Liver (tissue), 9 donors: ENCODE data around the gene ZNF532. TPM values are rescaled to one million over a fixed set of nuclear protein-coding genes. Genes with fewer than 3 reads are reported as not detected.

Experiments used
- DNase-seq: peaks from one replicate; pipeline ENCODE4 v3.0.0-alpha.2; 2017; ENCODE audit warnings: low spot score
- H3K27ac ChIP-seq, 2 donors: one replicate each; pipeline ENCODE4 v1.7.0; 2013; ENCODE audit warnings: inconsistent platforms in 2 of 2, low read length in 2 of 2, control low read depth in 1 of 2, low read depth in 1 of 2, mild to moderate bottlenecking in 1 of 2
- H3K27me3 ChIP-seq, 4 donors: one replicate each; pipeline versions ENCODE4 v1.6.1 to v1.7.0; 2013; ENCODE audit warnings: low read length in 3 of 4, inconsistent platforms in 1 of 4, mild to moderate bottlenecking in 1 of 4, moderate library complexity in 1 of 4; ENCODE audit not compliant: control insufficient read depth in 4 of 4, insufficient read depth in 4 of 4
- H3K36me3 ChIP-seq, 4 donors: one replicate each; pipeline versions ENCODE4 v1.6.1 to v1.7.0; 2013; ENCODE audit warnings: low read length in 3 of 4, mild to moderate bottlenecking in 3 of 4, low read depth in 1 of 4, moderate library complexity in 1 of 4; ENCODE audit not compliant: control insufficient read depth in 4 of 4, insufficient read depth in 3 of 4
- H3K4me1 ChIP-seq, 4 donors: one replicate each; pipeline versions ENCODE4 v1.6.1 to v1.7.0; 2013; ENCODE audit warnings: low read length in 3 of 4, mild to moderate bottlenecking in 3 of 4, moderate library complexity in 1 of 4; ENCODE audit not compliant: control insufficient read depth in 4 of 4, insufficient read depth in 4 of 4
- H3K4me3 ChIP-seq, 3 donors: one replicate each; pipeline versions ENCODE4 v1.6.1 to v1.7.0; 2013; ENCODE audit warnings: low read length in 3 of 3, control low read depth in 1 of 3, low read depth in 1 of 3, mild to moderate bottlenecking in 1 of 3
- H3K9ac ChIP-seq, 2 donors: one replicate each; pipeline ENCODE4 v1.7.0; 2013; ENCODE audit warnings: low read length in 2 of 2, mild to moderate bottlenecking in 2 of 2, moderate library complexity in 2 of 2, control low read depth in 1 of 2, low read depth in 1 of 2
- H3K9me3 ChIP-seq, 4 donors: one replicate each; pipeline versions ENCODE4 v1.6.1 to v1.7.0; 2013; ENCODE audit warnings: low read length in 3 of 4; ENCODE audit not compliant: control insufficient read depth in 4 of 4
- EGR1 ChIP-seq, 2 donors: IDR thresholded peaks; 2 replicates each; pipeline ENCODE4 v1.6.1; 2016 to 2018; ENCODE audit warnings: antibody characterized with exemption in 2 of 2, low read depth in 2 of 2
- FOXA1 ChIP-seq: IDR thresholded peaks from 2 replicates; pipeline ENCODE4 v1.6.1; 2016; ENCODE audit warnings: antibody characterized with exemption
- FOXA2 ChIP-seq: IDR thresholded peaks from 2 replicates; pipeline ENCODE4 v1.6.1; 2016; ENCODE audit warnings: antibody characterized with exemption
- GABPA ChIP-seq, 2 donors: IDR thresholded peaks in 1 of 2; conservative IDR thresholded peaks in 1 of 2; 2 replicates each; pipeline ENCODE4 v1.6.1; 2016; ENCODE audit warnings: antibody characterized with exemption in 2 of 2, mild to moderate bottlenecking in 1 of 2, moderate library complexity in 1 of 2
- HNF4A ChIP-seq, 2 donors: conservative IDR thresholded peaks; 2 replicates each; pipeline ENCODE4 v1.6.1; 2016; ENCODE audit warnings: antibody characterized with exemption in 2 of 2, mild to moderate bottlenecking in 2 of 2
- HNF4G ChIP-seq: IDR thresholded peaks from 2 replicates; pipeline ENCODE4 v1.6.1; 2016; ENCODE audit warnings: antibody characterized with exemption
- JUND ChIP-seq, 2 donors: IDR thresholded peaks; 2 replicates each; pipeline ENCODE4 v1.6.1; 2016; ENCODE audit warnings: antibody characterized with exemption in 2 of 2
- NR2F2 ChIP-seq: IDR thresholded peaks from 2 replicates; pipeline ENCODE4 v1.6.1; 2016; ENCODE audit warnings: antibody characterized with exemption
- RAD21 ChIP-seq, 2 donors: IDR thresholded peaks; 2 replicates each; pipeline ENCODE4 v1.6.1; 2016; ENCODE audit warnings: antibody characterized with exemption in 2 of 2, mild to moderate bottlenecking in 2 of 2
- RXRA ChIP-seq, 2 donors: IDR thresholded peaks; 2 replicates each; pipeline ENCODE4 v1.6.1; 2017 to 2018; ENCODE audit warnings: antibody characterized with exemption in 2 of 2, mild to moderate bottlenecking in 1 of 2
- SP1 ChIP-seq: IDR thresholded peaks from 2 replicates; pipeline ENCODE4 v1.6.1; 2018; ENCODE audit warnings: antibody characterized with exemption, mild to moderate bottlenecking
- TAF1 ChIP-seq: conservative IDR thresholded peaks from 2 replicates; pipeline ENCODE4 v1.6.1; 2016; ENCODE audit warnings: antibody characterized with exemption, mild to moderate bottlenecking
- YY1 ChIP-seq: IDR thresholded peaks from 2 replicates; pipeline ENCODE4 v1.6.1; 2016; ENCODE audit warnings: antibody characterized with exemption, mild to moderate bottlenecking
- WGBS: extraction: QIAGEN DNeasy Blood & Tissue Kit; methylation state at CpG from one replicate; pipeline ENCODE4 v1.1.7; 2013; 5-methylcytosine and 5-hydroxymethylcytosine counted together
- polyA plus RNA-seq, 2 donors: library from polyadenylated mRNA; stranded (reverse) in 1 of 2; unstranded in 1 of 2; fragments of 200-250 nt in 1 of 2; fragments of >200 nt in 1 of 2; fragmentation: Nextera tagmentation in 1 of 2; extraction: Ambion mirVana in 1 of 2; gene quantifications; one replicate each; pipeline versions ENCODE4 v1.2.1 to v1.2.3, GENCODE V29; 2013 to 2015
- total RNA-seq, 2 donors: library from RNA; depleted of rRNA; stranded (reverse); fragments of >200 nt; gene quantifications; one replicate each; pipeline ENCODE4 v1.2.3, GENCODE V29; 2014
- TF ChIP-seq, protein P1 (sequence below): fragments of 150-350 bp; IDR thresholded peaks from 2 replicates; pipeline ENCODE4 v1.5.1; 2017; ENCODE audit warnings: improper control_type of control experiment, low read depth, low read length; ENCODE audit not compliant: missing input control
- TF ChIP-seq, protein P2 (sequence below): IDR thresholded peaks from 2 replicates; pipeline ENCODE4 v1.6.1; 2016; ENCODE audit warnings: antibody characterized with exemption
- TF ChIP-seq, protein P3 (sequence below): IDR thresholded peaks from 2 replicates; pipeline ENCODE4 v1.6.1; 2016; ENCODE audit warnings: antibody characterized with exemption
- TF ChIP-seq, protein P4 (sequence below): IDR thresholded peaks from 2 replicates; pipeline ENCODE4 v1.6.1; 2016; ENCODE audit warnings: antibody characterized with exemption
- TF ChIP-seq, protein P5 (sequence below): IDR thresholded peaks from 2 replicates; pipeline ENCODE4 v1.6.1; 2016; ENCODE audit warnings: antibody characterized with exemption, mild to moderate bottlenecking
- donor health status: healthy.
- donor health status: healthy.
- donor health status: healthy.
- donor health status: healthy.
- donor health status: healthy.

Gene ZNF532
- total and polyA plus RNA-seq, 4 donors: 0.68 to 5.6 (median 2.5) TPM

DNA sequence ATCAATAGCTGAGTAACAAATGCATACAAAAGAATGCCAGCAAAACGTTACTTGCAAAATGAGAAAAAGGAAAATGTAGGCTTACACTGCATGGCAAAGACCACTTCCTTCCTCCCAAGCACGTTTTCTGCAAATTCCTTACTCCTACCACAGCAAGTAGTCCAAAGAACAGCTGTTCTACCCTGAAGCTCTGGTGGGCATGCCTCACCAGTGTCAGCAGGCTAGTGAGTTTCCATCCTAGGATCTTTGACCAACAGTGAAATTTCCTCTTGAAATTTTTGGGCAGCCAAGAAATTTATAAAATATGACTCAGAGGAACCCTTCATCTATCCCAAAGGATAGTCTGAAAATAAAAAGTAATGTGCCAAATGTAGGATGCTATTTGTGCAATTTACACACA is 123.9 kb downstream of the ZNF532 start:
- Histone ChIP-seq H3K36me3 (no peaks in the 10 kb centered on the region), H3K27me3 (no peaks in the 10 kb centered on the region), H3K4me1 (peaks cover 0 to 4% (median 0%) of the 10 kb centered on the region in 4 donors), H3K9ac (no peak overlapping the region), H3K27ac (no peak overlapping the region), H3K9me3 (peaks cover 0 to 2% (median 0%) of the 10 kb centered on the region in 4 donors), H3K4me3 (no peak overlapping the region)
- TF ChIP-seq FOXA1 (no peak), YY1 (no peak), NR2F2 (no peak), SP1 (no peak)
- WGBS: 67% methylated on average over 2 of the region's 2 CpGs
- DNase-seq: no peak

DNA sequence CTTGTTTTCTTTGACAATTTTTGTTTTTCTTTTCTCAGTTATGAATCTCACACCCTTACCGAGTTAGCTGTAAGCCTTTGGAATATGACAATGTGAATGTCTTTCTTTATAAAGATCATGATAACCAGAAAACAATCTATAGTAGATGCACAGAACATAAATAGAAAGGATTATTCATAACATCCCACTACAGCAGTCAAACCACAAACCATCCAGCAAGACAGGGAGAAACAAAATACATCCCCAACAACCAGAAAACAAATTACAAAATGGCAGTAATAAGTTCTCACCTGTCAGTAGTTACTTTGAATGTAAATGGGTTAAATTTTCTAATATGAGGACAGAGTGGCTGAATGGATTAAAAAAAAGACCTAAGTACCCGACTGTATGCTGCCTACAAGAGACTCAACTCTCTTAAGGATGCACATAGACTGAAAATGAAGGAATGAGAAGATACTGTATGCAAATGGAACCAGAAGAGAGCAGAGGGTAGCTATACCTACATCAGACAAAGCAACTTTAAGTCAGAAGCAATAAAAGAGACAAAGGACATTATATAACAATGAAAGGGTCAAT is 124.6 kb downstream of the ZNF532 start:
- Histone ChIP-seq H3K9ac (no peak overlapping the region), H3K9me3 (peaks cover 0 to 2% (median 0%) of the 10 kb centered on the region in 4 donors), H3K4me1 (peaks cover 0 to 4% (median 1%) of the 10 kb centered on the region in 4 donors), H3K4me3 (no peak overlapping the region), H3K27ac (no peak overlapping the region), H3K36me3 (no peaks in the 10 kb centered on the region), H3K27me3 (no peaks in the 10 kb centered on the region)
- TF ChIP-seq, protein P1, sequence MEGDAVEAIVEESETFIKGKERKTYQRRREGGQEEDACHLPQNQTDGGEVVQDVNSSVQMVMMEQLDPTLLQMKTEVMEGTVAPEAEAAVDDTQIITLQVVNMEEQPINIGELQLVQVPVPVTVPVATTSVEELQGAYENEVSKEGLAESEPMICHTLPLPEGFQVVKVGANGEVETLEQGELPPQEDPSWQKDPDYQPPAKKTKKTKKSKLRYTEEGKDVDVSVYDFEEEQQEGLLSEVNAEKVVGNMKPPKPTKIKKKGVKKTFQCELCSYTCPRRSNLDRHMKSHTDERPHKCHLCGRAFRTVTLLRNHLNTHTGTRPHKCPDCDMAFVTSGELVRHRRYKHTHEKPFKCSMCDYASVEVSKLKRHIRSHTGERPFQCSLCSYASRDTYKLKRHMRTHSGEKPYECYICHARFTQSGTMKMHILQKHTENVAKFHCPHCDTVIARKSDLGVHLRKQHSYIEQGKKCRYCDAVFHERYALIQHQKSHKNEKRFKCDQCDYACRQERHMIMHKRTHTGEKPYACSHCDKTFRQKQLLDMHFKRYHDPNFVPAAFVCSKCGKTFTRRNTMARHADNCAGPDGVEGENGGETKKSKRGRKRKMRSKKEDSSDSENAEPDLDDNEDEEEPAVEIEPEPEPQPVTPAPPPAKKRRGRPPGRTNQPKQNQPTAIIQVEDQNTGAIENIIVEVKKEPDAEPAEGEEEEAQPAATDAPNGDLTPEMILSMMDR: no peak
- TF ChIP-seq RXRA (IDR thresholded peaks at IDR 0.05) (no peak), EGR1 (IDR thresholded peaks at IDR 0.05; ENCODE audit: low read depth in 2 of 2) (no peak), GABPA (IDR thresholded peaks at IDR 0.05 in 1 of 2, conservative IDR thresholded peaks at IDR 0.05 in 1 of 2) (no peak), HNF4G (no peak)
- TF ChIP-seq, protein P2, sequence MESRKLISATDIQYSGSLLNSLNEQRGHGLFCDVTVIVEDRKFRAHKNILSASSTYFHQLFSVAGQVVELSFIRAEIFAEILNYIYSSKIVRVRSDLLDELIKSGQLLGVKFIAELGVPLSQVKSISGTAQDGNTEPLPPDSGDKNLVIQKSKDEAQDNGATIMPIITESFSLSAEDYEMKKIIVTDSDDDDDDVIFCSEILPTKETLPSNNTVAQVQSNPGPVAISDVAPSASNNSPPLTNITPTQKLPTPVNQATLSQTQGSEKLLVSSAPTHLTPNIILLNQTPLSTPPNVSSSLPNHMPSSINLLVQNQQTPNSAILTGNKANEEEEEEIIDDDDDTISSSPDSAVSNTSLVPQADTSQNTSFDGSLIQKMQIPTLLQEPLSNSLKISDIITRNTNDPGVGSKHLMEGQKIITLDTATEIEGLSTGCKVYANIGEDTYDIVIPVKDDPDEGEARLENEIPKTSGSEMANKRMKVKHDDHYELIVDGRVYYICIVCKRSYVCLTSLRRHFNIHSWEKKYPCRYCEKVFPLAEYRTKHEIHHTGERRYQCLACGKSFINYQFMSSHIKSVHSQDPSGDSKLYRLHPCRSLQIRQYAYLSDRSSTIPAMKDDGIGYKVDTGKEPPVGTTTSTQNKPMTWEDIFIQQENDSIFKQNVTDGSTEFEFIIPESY: no peak
- TF ChIP-seq, protein P3, sequence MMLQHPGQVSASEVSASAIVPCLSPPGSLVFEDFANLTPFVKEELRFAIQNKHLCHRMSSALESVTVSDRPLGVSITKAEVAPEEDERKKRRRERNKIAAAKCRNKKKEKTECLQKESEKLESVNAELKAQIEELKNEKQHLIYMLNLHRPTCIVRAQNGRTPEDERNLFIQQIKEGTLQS: no peak
- TF ChIP-seq, protein P4, sequence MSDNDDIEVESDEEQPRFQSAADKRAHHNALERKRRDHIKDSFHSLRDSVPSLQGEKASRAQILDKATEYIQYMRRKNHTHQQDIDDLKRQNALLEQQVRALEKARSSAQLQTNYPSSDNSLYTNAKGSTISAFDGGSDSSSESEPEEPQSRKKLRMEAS: no peak
- DNase-seq: no peak
- 85% methylated on average over 2 of the region's 2 CpGs for WGBS

DNA sequence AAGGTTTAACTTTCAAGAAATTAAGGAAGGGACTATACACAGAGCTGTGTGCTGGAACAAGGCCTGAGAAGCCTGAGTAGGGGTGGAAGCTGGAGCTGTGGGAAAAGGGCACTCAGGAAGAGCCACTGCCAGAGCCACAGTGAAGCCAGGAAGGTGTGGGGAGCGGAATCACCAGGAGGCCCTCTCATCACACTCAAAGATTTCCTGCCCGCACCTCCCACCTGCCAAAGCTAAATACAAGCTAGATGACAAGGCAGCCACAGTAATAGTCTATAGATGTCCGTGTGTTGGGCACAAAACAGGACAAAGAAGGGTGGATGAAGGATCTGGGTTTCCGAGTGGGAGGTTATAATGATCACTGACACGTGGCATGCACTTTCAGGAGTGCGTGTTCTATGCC is 126.0 kb downstream of the ZNF532 start:
- peaks cover 0 to 4% (median 1%) of the 10 kb centered on the region in 4 donors for H3K4me1 ChIP-seq
- peaks cover 0 to 2% (median 0%) of the 10 kb centered on the region in 4 donors for H3K9me3 ChIP-seq
- H3K9ac ChIP-seq: no peak overlapping the region
- DNase-seq: no peak
- no peaks in the 10 kb centered on the region for H3K27me3 ChIP-seq
- WGBS: 91% methylated on average over 6 of the region's 6 CpGs
- H3K36me3 ChIP-seq: no peaks in the 10 kb centered on the region
- H3K27ac ChIP-seq: peak overlapping the region in 1 of 2 donors; percentile 21
- H3K4me3 ChIP-seq: no peak overlapping the region
- no peak for TF ChIP-seq RXRA (IDR thresholded peaks at IDR 0.05)
- no peak for TF ChIP-seq NR2F2
- TF ChIP-seq, protein P1: no peak
- no peak for TF ChIP-seq FOXA2
- TF ChIP-seq, protein P5, sequence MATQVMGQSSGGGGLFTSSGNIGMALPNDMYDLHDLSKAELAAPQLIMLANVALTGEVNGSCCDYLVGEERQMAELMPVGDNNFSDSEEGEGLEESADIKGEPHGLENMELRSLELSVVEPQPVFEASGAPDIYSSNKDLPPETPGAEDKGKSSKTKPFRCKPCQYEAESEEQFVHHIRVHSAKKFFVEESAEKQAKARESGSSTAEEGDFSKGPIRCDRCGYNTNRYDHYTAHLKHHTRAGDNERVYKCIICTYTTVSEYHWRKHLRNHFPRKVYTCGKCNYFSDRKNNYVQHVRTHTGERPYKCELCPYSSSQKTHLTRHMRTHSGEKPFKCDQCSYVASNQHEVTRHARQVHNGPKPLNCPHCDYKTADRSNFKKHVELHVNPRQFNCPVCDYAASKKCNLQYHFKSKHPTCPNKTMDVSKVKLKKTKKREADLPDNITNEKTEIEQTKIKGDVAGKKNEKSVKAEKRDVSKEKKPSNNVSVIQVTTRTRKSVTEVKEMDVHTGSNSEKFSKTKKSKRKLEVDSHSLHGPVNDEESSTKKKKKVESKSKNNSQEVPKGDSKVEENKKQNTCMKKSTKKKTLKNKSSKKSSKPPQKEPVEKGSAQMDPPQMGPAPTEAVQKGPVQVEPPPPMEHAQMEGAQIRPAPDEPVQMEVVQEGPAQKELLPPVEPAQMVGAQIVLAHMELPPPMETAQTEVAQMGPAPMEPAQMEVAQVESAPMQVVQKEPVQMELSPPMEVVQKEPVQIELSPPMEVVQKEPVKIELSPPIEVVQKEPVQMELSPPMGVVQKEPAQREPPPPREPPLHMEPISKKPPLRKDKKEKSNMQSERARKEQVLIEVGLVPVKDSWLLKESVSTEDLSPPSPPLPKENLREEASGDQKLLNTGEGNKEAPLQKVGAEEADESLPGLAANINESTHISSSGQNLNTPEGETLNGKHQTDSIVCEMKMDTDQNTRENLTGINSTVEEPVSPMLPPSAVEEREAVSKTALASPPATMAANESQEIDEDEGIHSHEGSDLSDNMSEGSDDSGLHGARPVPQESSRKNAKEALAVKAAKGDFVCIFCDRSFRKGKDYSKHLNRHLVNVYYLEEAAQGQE: no peak
- TF ChIP-seq HNF4G: no peak
- TF ChIP-seq FOXA1: no peak
- no peak for TF ChIP-seq EGR1 (IDR thresholded peaks at IDR 0.05; ENCODE audit: low read depth in 2 of 2)
- no peak for TF ChIP-seq TAF1
- no peak for TF ChIP-seq JUND (IDR thresholded peaks at IDR 0.05)
- no peak for TF ChIP-seq SP1
- no peak for TF ChIP-seq RAD21 (IDR thresholded peaks at IDR 0.05)
- TF ChIP-seq HNF4A (conservative IDR thresholded peaks at IDR 0.05): no peak
